SU-DHL-6 (cell line): ENCODE results near the gene MED12L.

Experiments
- CTCF ChIP-seq: fragments of 200-600 bp; sonication (generic); IDR thresholded peaks from one replicate; pipeline ENCODE4 v1.5.1; 2017; ENCODE audit warnings: antibody characterized with exemption, mild to moderate bottlenecking, low read length, moderate library complexity; ENCODE audit not compliant: insufficient read depth, poor library complexity, severe bottlenecking
- EZH2phosphoT487 ChIP-seq: fragments of 200-600 bp; sonication (generic), shearing (Covaris generic); conservative IDR thresholded peaks from 2 replicates; pipeline ENCODE4 v1.6.1; 2018; ENCODE audit warnings: mild to moderate bottlenecking, antibody characterized with exemption, low read length, moderate library complexity, mixed read lengths

- no peak for TF ChIP-seq CTCF
- no peak for TF ChIP-seq EZH2phosphoT487
Observed at GRCh38 chr3:151305775-151306151, 220.3 kb downstream of the MED12L start.
